ENCODE results near the gene DYNLL1. TPM values are rescaled to one million over a fixed set of nuclear protein-coding genes. Genes with fewer than 3 reads are reported as not detected.
"Not testable (repeated sequence)": the region's sequence is repeated elsewhere in the genome, so short reads cannot be mapped to it uniquely, and the experiment has no call there.

DYNLL1 gene
- total RNA-seq, 1 experiment from 2014 or later = 600 TPM

DNA sequence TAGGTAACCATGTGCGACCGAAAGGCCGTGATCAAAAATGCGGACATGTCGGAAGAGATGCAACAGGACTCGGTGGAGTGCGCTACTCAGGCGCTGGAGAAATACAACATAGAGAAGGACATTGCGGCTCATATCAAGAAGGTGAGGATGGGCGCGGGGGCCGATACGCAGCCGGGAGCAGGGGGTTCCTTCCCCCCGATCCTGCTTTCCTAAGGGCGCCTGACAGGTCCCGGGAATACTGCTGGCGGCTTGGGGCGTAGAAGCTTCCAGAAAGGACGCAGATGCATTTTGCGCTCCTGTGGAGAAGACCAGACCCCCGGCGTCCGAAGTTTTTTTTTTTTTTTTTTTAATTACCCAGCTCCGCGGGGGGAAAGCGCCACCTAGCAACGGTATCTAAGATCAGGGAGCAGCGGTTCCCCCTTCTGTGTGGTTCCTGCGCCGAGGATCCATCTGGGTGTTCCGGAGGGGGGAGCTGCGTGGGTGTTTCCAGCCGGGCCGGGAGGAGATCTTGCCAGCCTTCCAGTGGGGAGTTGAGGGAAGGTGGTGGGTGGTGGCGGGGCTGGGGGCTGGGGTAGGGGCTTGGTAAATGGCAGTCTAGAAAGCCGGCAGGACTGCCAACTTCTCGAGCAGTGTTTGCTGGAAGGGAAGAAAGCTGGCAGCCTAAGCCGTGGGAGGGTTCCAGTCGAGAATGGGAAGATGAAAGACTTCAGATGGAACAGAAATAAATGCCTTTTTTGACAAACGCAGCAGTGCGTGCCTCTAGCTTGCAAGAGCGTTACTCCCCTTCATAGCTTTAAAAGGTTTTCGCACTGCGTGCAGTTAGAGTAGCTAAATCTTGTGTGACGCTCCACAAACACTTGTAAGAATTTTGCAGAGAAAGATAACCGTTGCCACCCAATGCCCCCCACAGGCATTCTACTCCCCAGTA is 764 bp downstream of the DYNLL1 start:
- peak; percentile 42 for DNase-seq (ENCODE audit: low read depth)
- in situ Hi-C loops (cut with HindIII; ENCODE audit: low pct_unique_long_range_greater_than_20kb, low sequenced_read_pairs) = no loop called here

DNA sequence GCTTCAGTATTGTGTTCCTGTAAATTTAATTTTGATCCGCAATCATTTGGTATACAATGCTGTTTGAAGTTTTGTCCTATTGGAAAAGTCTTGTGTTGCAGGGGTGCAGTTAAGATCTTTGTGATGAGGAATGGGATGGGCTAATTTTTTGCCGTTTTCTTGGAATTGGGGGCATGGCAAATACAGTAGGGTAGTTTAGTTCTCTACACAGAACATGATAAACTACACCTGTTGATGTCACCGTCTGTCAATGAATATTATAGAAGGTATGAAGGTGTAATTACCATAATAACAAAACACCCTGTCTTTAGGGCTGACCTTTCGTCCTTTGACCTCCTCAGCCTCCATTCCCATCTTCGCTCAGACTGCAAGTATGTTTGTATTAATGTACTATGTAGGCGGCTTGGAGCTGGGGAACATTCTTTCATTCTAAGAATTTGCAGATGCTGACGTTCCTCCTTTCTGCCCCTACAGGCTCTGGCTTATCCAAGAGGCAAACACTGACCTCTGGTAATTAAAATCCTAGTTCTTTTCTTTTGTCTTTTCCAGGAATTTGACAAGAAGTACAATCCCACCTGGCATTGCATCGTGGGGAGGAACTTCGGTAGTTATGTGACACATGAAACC is 1.7 kb downstream of the DYNLL1 start:
- DNase-seq (ENCODE audit: low read depth) = no peak
- in situ Hi-C loops (cut with HindIII; ENCODE audit: low pct_unique_long_range_greater_than_20kb, low sequenced_read_pairs) = no loop called here

DNA sequence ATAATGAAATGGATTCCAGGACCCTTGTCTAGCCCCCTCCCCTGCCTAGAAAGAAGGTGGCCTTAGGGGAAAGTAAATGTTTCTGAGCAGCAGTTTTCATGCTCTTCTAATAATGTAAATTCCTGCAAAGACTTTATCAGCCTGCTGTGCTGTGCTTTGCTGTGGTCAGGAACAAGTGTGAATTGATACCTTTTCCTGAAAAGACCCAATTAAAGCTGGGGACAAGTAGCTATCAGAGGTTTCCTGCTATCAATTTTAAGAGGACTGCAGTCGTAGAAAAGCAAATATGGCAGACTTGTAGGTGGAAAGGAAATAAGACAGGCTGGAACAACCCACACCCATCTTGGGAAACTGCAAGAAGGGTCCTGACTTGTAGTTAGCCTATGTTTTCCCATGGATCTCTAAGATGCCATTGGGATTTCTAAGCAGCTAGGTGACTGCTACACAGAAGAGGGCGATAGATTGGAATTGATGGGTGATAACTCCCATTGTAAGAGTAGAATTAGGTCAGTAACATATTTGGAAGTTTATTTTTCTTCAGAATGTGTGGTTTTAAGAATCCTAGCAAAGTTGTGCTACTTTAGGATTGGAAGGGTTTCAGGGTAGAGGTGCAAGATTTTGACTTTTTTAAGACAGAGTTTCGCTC is 3.1 kb downstream of the DYNLL1 start:
- DNase-seq (ENCODE audit: low read depth) = no peak
- in situ Hi-C loops (cut with HindIII; ENCODE audit: low pct_unique_long_range_greater_than_20kb, low sequenced_read_pairs) = no loop called here

DNA sequence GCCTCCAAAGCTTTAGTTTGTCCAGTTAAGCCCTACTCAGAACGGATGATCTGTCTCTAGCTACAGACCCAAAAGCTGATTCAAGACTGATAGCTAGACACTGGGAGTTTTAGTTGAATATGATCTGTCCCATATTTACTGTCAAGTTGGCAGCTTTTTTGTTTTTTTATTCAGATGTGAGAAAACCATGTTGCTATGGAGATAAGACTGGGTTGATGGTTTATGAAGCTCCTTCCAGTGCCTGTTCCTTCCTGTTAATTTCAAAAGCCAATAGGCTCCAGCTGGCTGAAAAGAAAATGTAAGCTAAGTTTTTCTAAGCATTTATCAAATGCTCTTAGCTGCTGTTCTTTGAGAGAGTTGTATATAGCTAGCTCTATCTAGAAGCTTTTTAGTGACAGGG is 4.7 kb downstream of the DYNLL1 start:
- in situ Hi-C loops (cut with HindIII; ENCODE audit: low pct_unique_long_range_greater_than_20kb, low sequenced_read_pairs) = no loop called here

DNA sequence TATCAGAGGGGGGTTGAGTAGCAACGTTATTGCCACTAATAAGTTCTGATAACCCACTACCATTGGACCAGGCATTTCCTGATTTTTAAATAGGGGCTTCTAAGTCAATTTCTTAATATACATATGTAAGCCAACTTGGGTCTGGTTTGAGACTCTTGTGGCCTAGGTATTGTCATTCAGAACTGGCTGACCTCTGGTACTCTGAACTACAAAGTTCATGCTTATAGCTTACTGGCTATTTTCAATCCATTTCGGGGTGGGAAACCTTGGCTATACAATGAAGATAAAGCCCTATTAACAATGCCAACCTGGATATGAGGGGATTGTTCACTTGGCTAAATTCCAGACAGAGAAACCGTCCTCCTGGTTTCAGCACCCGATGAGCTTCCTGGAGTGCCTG is 8.7 kb downstream of the DYNLL1 start:
- no peak for DNase-seq (ENCODE audit: low read depth)
- in situ Hi-C loops (cut with HindIII; ENCODE audit: low pct_unique_long_range_greater_than_20kb, low sequenced_read_pairs) = no loop called here

More for the DNA sequence above, 4.7 kb downstream of the DYNLL1 start:
- DNase-seq (ENCODE audit: low read depth) = no peak

DNA sequence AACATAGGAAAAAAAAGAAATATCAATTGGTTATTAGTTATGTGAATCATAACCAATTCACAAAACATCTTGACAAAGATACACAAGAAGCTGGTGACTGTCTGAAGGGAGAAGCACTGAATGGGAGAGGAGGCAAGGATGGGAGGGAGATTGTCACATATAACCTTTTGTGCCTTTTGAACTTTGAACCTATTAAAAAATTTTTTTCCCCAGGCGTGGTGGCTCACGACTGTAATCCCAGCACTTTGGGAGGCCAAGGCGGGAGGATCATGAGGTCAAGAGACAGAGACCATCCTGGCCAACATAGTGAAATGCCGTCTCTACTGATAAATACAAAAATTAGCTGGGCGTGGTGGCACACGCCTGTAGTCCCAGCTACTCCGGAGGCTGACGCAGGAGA is 12.6 kb downstream of the DYNLL1 start:
- in situ Hi-C loops (cut with HindIII; ENCODE audit: low pct_unique_long_range_greater_than_20kb, low sequenced_read_pairs) = no loop called here
- no peak for DNase-seq (ENCODE audit: low read depth)

DNA sequence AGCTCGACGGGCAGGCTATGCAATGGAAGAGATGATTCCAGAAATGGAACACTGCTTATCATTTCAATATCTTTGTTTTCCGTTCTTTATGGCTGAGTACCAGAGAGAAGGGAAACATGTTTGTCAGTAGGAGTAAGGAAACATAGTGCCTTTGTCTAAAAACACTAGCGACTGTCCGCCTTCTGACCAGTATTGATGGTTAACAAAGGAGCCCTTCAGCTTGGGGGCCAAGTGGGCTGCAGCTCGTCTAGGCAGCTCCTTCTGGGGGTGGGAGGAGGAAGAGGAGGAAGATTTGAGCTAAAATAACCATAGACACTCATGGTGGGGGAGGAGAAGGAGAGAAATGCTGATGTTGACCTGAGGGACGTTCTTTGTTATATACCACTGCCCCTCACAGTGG is 18.1 kb downstream of the DYNLL1 start:
- in situ Hi-C loops (cut with HindIII; ENCODE audit: low pct_unique_long_range_greater_than_20kb, low sequenced_read_pairs) = no loop called here
- no peak for DNase-seq (ENCODE audit: low read depth)

DNA sequence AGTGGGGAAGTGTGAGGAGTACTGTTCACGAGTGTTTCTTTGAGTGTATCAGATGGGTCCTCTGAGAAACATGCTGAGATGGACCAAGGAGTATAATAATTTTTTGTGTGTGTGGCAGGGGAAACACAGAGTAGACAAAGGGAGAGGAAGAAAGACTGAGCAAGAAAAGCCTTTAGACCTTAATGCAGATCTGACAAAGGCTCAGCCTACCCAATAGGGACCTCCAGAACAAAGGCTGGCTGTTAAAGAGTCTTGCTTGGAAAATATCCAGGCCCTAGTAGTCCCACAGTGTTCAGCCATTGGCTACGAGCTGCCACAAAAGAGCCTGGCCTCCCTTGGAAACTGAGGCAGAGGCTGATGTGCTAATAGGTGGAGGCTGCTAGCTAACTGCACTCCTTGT is 19.6 kb downstream of the DYNLL1 start:
- in situ Hi-C loops (cut with HindIII; ENCODE audit: low pct_unique_long_range_greater_than_20kb, low sequenced_read_pairs) = no loop called here
- no peak for DNase-seq (ENCODE audit: low read depth)

DNA sequence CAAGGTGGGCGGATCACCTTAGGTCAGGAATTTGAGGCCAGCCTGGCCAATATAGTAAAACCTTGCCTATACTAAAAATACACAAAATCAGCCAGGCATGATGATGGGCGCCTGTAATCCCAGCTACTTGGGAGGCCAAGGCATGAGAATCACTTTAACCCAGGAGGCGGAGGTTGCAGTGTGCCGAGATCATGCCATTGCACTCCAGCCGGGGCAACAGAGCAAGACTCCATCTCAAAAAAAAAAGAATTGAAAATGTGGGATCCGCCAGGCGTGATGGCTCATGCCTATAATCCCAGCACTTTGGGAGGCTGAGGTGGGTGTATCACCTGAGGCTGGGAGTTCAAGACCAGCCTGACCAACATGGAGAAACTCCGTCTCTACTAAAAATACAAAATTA is 23.4 kb downstream of the DYNLL1 start:
- DNase-seq (ENCODE audit: low read depth); in situ Hi-C loops (cut with HindIII; ENCODE audit: low pct_unique_long_range_greater_than_20kb, low sequenced_read_pairs): not testable (repeated sequence)

DNA sequence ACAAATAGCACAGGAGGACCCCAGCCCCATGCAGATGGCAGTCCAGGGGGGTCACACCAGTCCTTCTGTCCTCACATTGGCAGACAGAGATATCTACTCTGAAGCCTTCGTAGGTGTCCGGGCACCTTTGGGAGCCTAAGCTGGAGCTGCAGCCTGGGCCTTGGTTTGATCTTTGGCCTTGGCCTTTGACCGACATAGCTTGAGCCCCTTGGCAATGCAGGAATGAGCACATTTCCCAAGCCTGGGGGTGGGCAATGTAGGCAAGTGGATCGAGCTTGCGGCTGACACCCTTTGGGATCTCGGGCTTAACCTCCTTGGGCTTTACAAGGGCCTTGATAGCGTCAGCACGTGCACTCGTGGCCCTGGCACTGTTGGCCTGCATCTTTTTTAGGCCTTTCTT is 26.7 kb downstream of the DYNLL1 start:
- in situ Hi-C loops (cut with HindIII; ENCODE audit: low pct_unique_long_range_greater_than_20kb, low sequenced_read_pairs) = no loop called here
- no peak for DNase-seq (ENCODE audit: low read depth)

DNA sequence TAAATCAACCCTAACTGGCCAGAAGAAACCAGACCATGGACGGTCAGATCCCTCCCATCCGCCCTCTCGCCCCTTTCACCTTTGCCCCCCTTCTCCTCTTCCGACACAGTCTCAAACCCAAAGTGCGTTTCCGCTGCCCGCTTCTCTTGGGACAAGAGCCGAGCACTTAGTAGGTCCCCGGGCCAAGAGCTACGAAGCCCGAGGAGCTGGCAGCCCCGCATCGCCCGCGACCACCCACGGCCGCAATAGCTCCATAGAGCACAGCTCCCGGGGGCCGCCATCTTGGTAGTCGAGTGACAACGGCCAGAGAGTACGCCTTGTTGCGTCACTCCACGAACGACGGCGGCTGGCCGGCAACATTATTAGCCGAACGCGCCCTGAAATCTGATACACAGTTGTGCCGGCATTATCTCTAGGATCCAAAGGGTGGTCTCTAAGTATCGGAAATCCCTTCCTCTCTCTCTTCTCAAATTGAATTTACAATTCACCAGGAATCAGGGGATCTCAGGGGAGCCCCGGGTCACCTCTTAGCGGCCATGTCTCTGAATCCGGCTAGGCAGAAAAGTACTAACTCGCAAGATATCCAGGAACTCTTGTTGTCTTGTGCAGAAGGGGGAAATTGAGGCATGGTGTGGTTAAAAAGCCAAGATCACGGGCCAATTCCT is 33.1 kb downstream of the DYNLL1 start, which contains the start of gene COQ5:
Gene COQ5 (minus strand): TSS at position 298 of the 665 bp plus-strand sequence. CDS start 17 bp downstream, at position 281.
- in situ Hi-C loops (cut with HindIII; ENCODE audit: low pct_unique_long_range_greater_than_20kb, low sequenced_read_pairs) = no loop called here
- peak; percentile 83 for DNase-seq (ENCODE audit: low read depth)

DNA sequence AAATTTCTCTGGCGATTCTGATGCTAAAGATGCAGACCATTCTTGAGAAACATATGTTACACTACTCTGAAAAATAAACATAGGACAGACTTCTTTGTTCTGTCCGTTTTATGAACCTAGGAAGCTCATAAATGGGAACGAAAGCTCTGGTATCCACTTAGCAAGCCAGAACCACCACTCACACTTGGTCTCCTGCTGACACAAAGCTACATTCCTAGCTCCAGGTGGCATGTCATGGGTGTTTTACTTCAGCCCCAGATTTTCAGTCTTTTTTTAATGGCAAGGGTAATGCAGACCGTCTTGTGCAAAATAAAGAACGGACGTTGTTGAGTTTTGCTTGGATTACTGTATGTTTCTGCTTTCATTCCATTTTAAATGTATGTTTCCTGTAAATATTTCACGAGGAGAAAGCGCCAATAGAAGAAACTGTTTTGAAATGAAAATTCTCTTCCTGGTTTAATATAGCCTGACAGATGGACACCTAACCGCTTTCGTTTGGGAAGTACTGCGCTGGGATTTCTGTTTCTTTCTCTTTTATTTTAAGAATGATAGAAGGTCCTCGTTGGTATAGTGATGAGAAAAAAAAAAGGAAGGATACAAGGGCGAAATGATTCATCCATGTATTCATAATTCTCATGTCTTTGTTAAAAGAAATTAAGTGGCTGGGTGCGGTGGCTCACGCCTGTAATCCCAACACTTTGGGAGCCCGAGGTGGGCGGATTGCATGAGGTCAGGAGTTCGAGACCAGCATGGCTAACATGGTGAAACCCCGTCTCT is 33.9 kb downstream of the DYNLL1 start:
- in situ Hi-C loops (cut with HindIII; ENCODE audit: low pct_unique_long_range_greater_than_20kb, low sequenced_read_pairs) = no loop called here
- DNase-seq (ENCODE audit: low read depth) = no peak

DNA sequence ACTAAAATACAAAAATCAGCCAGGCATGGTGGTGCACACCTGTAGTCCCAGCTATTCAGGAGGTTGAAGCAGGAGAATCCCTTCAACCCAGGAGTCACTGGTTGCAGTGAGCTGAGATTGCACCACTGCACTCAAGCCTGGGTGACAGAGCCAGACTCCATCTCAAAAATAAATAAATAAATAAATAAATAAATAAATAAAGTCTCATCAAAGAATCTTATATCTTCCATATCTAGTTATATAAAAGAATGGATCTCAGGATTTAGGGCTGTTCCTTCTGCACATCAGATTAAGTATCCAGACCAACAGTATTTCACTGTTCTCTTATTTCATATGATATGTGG is 34.5 kb downstream of the DYNLL1 start:
- in situ Hi-C loops (cut with HindIII; ENCODE audit: low pct_unique_long_range_greater_than_20kb, low sequenced_read_pairs); DNase-seq (ENCODE audit: low read depth): not testable (repeated sequence)

DNA sequence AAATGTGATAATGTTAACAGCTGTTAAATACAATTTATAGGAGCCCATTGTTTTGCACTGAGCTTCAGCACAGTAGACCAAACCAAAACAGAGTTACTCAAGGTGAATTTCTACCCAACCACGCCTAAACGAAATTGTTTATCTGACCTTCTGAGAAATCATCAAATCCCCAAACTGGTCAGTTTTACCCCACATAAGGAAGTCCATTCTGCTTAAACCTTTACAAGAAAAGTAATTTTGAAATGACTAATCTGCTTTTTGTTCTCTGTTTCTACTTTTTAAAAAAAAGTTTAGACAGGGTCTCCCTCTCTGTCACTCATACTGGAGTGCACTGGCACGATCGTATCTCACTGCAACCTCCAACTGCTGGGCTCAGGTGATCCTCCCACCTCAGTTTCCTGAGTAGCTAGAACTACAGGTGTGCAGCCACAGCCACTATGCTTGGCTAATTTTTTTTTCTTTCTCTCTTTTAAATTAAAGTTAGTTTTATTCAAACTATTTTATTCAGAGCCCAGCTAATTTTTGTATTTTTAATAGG is 36.9 kb downstream of the DYNLL1 start:
- in situ Hi-C loops (cut with HindIII; ENCODE audit: low pct_unique_long_range_greater_than_20kb, low sequenced_read_pairs) = no loop called here
- no peak for DNase-seq (ENCODE audit: low read depth)

DNA sequence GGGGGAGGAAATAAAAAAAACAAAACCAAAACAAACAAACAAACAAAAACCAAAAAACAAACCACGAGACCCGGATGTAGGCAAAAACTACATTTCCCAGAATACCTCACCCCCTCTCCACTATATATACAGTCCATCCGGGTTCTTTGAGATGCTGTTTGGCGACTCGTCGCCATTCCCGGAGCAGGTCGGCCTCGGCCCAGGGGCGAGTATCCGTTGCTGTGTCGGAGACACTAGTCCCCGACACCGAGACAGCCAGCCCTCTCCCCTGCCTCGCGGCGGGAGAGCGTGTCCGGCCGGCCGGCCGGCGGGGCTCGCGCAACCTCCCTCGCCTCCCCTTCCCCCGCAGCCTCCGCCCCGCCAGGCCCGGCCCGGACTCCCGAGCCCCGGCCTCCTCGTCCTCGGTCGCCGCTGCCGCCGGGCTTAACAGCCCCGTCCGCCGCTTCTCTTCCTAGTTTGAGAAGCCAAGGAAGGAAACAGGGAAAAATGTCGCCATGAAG is 38.3 kb downstream of the DYNLL1 start, which contains the start of gene RNF10:
Gene RNF10 (plus strand): TSS at position 154 of the 500 bp plus-strand sequence. CDS start 456 bp downstream, outside the sequence.
- peak; percentile 80 for DNase-seq (ENCODE audit: low read depth)
- in situ Hi-C loops (cut with HindIII; ENCODE audit: low pct_unique_long_range_greater_than_20kb, low sequenced_read_pairs) = no loop called here

DNA sequence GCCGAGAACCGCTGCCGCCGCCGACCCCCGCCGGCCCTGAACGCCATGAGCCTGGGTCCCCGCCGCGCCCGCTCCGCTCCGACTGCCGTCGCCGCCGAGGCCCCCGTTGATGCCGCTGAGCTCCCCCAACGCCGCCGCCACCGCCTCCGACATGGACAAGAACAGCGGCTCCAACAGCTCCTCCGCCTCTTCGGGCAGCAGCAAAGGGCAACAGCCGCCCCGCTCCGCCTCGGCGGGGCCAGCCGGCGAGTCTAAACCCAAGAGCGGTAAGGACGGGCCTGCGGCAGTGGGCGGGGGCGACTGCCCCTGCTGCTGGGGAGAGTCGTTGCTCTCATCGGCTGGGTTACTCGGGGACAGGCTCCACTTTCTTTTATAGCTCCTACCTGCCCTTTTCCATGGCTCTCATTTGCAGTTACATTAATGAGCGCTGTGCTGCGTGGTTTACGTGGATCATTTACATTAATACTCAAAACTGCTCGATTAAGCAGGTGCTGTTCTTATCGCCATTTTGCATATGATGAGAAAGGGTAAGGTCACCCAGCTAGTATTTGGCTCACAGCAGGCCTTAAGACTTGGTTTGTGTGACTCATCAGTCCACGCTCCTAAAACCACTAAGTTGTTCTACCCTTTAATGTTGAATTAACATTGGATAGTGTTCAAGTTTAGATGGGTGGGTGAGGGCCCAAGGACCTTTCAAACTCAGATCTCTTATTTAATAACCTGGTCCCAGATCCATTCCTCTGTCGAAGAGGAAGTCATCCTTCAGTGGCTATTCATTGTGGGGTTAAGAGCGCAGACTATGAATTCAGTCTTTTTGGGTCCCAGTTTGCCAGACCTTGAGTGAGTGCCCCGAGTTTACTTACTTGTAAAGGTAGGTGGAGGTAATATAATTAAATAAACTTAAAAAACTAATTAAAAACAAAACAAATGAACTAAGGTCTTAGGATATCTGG is 39.1 kb downstream of the DYNLL1 start:
- peak; percentile 39 for DNase-seq (ENCODE audit: low read depth)
- in situ Hi-C loops (cut with HindIII; ENCODE audit: low pct_unique_long_range_greater_than_20kb, low sequenced_read_pairs) = no loop called here
